ENCODE data around the gene CYBA. TPM values are rescaled to one million over a fixed set of nuclear protein-coding genes. Genes with fewer than 3 reads are reported as not detected.

Gene CYBA
- total RNA-seq, 2 donors from 2014 or later = 368 to 389 TPM

GRCh38 chr16:88697116-88697830, 46.4 kb upstream of the CYBA start:
- Histone ChIP-seq H3K4me3 (no peak overlapping the region), H3K36me3 (no peaks in the 10 kb centered on the region), H3K4me1 (no peaks in the 10 kb centered on the region), H3K9me3 (no peaks in the 10 kb centered on the region), H3K27ac (no peak overlapping the region), H3K27me3 (no peaks in the 10 kb centered on the region), H3K9ac (ENCODE audit: low read depth in 2 of 2, low read length in 2 of 2) (no peak overlapping the region)
- DNase-seq = no peak
- intact Hi-C loops (cut with DNase I) = no loop called here
- no peak for TF ChIP-seq CTCF (IDR thresholded peaks at IDR 0.05)

- no peak overlapping the region for H3K4me3 ChIP-seq
- H3K27me3 ChIP-seq = no peaks in the 10 kb centered on the region
- TF ChIP-seq CTCF (IDR thresholded peaks at IDR 0.05) = no peak
- peaks cover 3% of the 10 kb centered on the region for H3K4me1 ChIP-seq
- H3K9me3 ChIP-seq = no peaks in the 10 kb centered on the region
- no peak overlapping the region for H3K9ac ChIP-seq (ENCODE audit: low read depth in 2 of 2, low read length in 2 of 2)
- no peaks in the 10 kb centered on the region for H3K36me3 ChIP-seq
- intact Hi-C loops (cut with DNase I) = no loop called here
- DNase-seq = no peak
- H3K27ac ChIP-seq = no peak overlapping the region
These were observed 45.6 kb upstream of the CYBA start for GRCh38 chr16:88696441-88696840.

- DNase-seq = no peak
- Histone ChIP-seq H3K4me1 (peaks cover 4% of the 10 kb centered on the region), H3K27ac (no peak overlapping the region), H3K9me3 (no peaks in the 10 kb centered on the region), H3K36me3 (no peaks in the 10 kb centered on the region), H3K4me3 (no peak overlapping the region), H3K27me3 (no peaks in the 10 kb centered on the region), H3K9ac (ENCODE audit: low read depth in 2 of 2, low read length in 2 of 2) (no peak overlapping the region)
- TF ChIP-seq CTCF (IDR thresholded peaks at IDR 0.05) = no peak
- intact Hi-C loops (cut with DNase I) = no loop called here
These were observed 44.9 kb upstream of the CYBA start for GRCh38 chr16:88695753-88696152.

GRCh38 chr16:88695218-88695617, 44.4 kb upstream of the CYBA start:
- H3K4me3 ChIP-seq = no peak overlapping the region
- no peak for DNase-seq
- H3K36me3 ChIP-seq = no peaks in the 10 kb centered on the region

GRCh38 chr16:88694221-88695087, 43.6 kb upstream of the CYBA start:
- Histone ChIP-seq H3K27ac (no peak overlapping the region), H3K9ac (ENCODE audit: low read depth in 2 of 2, low read length in 2 of 2) (no peak overlapping the region), H3K36me3 (no peaks in the 10 kb centered on the region), H3K4me1 (peaks cover 4% of the 10 kb centered on the region), H3K4me3 (no peak overlapping the region), H3K27me3 (no peaks in the 10 kb centered on the region), H3K9me3 (no peaks in the 10 kb centered on the region)
- DNase-seq = no peak
- intact Hi-C loops (cut with DNase I) = no loop called here
- no peak for TF ChIP-seq CTCF (IDR thresholded peaks at IDR 0.05)

More at GRCh38 chr16:88695218-88695617, 44.4 kb upstream of the CYBA start:
- Histone ChIP-seq H3K27me3 (no peaks in the 10 kb centered on the region), H3K9me3 (no peaks in the 10 kb centered on the region), H3K4me1 (peaks cover 4% of the 10 kb centered on the region), H3K27ac (no peak overlapping the region), H3K9ac (ENCODE audit: low read depth in 2 of 2, low read length in 2 of 2) (no peak overlapping the region)
- intact Hi-C loops (cut with DNase I) = no loop called here
- TF ChIP-seq CTCF (IDR thresholded peaks at IDR 0.05) = no peak
